Calu3 (cell line): ENCODE measurements around the gene RAI1. TPM values are rescaled to one million over a fixed set of nuclear protein-coding genes. Genes with fewer than 3 reads are reported as not detected.
A peak's percentile ranks its signal among the peaks of the same experiment; 100 is the strongest.

Experiments
- BruUV-seq: library from RNA; stranded (reverse); fragments of 400-500 nt; replicated peaks from 2 replicates; lab custom pipeline; 2021; lab: Mats Ljungman, UMichigan
- CTCF ChIA-PET: fragments of 300-600 bp; sonication (Branson Sonifier 250); formaldehyde crosslinking; loops from one replicate; lab custom pipeline; 2022; ENCODE audit warnings: antibody characterized with exemption; lab: Charles Lee
- DNase-seq: peaks from one replicate; pipeline ENCODE4 v3.0.0; 2022
- H3K27ac Mint-ChIP-seq: one replicate; pipeline ENCODE4 v1.8.0; 2022; ENCODE audit warnings: mixed read lengths; ENCODE audit not compliant: unreplicated experiment
- H3K27me3 Mint-ChIP-seq: one replicate; pipeline ENCODE4 v1.8.0; 2022; ENCODE audit warnings: mixed read lengths; ENCODE audit not compliant: unreplicated experiment
- H3K36me3 Mint-ChIP-seq: one replicate; pipeline ENCODE4 v1.8.0; 2022; ENCODE audit warnings: mild to moderate bottlenecking, moderate library complexity, mixed read lengths; ENCODE audit not compliant: insufficient read depth, unreplicated experiment
- H3K4me1 Mint-ChIP-seq: one replicate; pipeline ENCODE4 v1.8.0; 2022; ENCODE audit warnings: mild to moderate bottlenecking, low read depth, mixed read lengths; ENCODE audit not compliant: unreplicated experiment
- H3K4me3 Mint-ChIP-seq: one replicate; pipeline ENCODE4 v1.8.0; 2022; ENCODE audit warnings: mild to moderate bottlenecking, low read depth, moderate library complexity, mixed read lengths; ENCODE audit not compliant: unreplicated experiment
- H3K9me3 Mint-ChIP-seq: one replicate; pipeline ENCODE4 v1.8.0; 2022; ENCODE audit warnings: low read depth, mixed read lengths; ENCODE audit not compliant: unreplicated experiment
- CTCF ChIP-seq: fragments of 200-600 bp; IDR thresholded peaks from one replicate; pipeline ENCODE4 v1.8.0; 2022; ENCODE audit warnings: antibody characterized with exemption; ENCODE audit not compliant: unreplicated experiment
- intact Hi-C: fragments of 100-400 bp; cut with micrococcal nuclease; formaldehyde crosslinking; loops from one replicate; pipeline ENCODE4 v1.10.0; 2022; ENCODE audit not compliant: unreplicated experiment
- total RNA-seq: library from RNA; stranded (reverse); gene quantifications from 2 replicates; pipeline ENCODE4 v1.2.3, GENCODE V29; 2022

RAI1 gene
- total RNA-seq, 1 experiment from 2014 or later, result 38.0 TPM

GRCh38 chr17:17669580-17670235 lies 11.6 kb upstream of the RAI1 start:
- no TSS peak for BruUV-seq
- intact Hi-C loops, result no loop called here
- Mint-ChIP-seq H3K27me3 (no peaks in the 10 kb centered on the region), H3K36me3 (no peaks in the 10 kb centered on the region), H3K9me3 (no peaks in the 10 kb centered on the region), H3K4me1 (peaks cover 23% of the 10 kb centered on the region), H3K4me3 (no peak overlapping the region), H3K27ac (no peak overlapping the region)
- no peak for TF ChIP-seq CTCF
- no peak for DNase-seq
- CTCF ChIA-PET, result interaction anchor here (0.6 kb wide), 1 partner anchor 14 kb away, joined by 5 read pairs; no protein-coding TSS in a partner anchor

- Mint-ChIP-seq H3K4me3 (no peak overlapping the region), H3K4me1 (peaks cover 26% of the 10 kb centered on the region), H3K9me3 (no peaks in the 10 kb centered on the region), H3K36me3 (peaks cover 2% of the 10 kb centered on the region), H3K27ac (peak overlapping the region; percentile 14), H3K27me3 (no peaks in the 10 kb centered on the region)
- no TSS peak for BruUV-seq
- intact Hi-C loops, result no loop called here
- TF ChIP-seq CTCF, result no peak
- CTCF ChIA-PET, result no interaction called here
- DNase-seq, result no peak
These were observed 10.5 kb upstream of the RAI1 start for GRCh38 chr17:17670701-17671305.

DNA sequence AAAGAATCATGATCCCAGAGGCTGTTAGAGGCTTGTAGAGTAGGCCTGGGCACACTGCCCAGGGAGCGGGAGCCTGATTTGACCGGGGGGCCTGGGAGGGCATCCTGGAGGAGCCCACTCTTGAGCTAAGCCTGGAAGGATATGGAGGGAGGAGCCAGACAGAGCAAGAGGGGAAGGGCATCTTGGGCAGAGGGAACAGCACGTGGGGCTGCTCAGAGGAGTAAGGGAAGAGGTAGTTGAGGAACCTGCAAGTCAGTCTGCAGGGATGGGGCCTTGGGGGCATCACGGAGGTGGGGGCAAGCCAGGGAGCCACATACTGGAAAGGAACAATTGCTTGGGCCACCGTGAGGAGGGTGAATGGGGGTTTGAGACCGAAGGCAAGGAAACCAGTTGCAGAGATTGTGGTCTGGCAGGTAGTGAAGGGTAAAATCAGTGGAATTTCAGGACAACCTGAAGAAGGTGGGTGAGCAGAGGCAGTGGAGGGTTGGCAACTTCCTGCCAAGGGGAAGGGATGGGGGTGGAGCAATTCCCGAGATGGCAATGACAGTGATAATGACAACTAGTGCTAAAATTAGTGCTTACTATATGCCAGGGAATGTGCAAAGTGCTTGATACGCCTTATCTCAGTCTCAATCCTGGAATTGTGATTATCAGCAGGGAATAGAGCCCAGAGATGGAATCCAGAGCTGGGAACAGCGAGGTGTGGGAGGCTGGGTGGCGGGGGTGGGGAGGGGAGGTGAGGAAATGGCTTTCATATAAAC lies 9.7 kb upstream of the RAI1 start:
- no TSS peak for BruUV-seq

More for the DNA sequence above, 9.7 kb upstream of the RAI1 start:
- Mint-ChIP-seq H3K27ac (peak overlapping the region; percentile 14), H3K4me3 (no peak overlapping the region), H3K27me3 (no peaks in the 10 kb centered on the region), H3K4me1 (peaks cover 33% of the 10 kb centered on the region), H3K36me3 (peaks cover 7% of the 10 kb centered on the region), H3K9me3 (no peaks in the 10 kb centered on the region)
- intact Hi-C loops, result no loop called here
- DNase-seq, result no peak
- TF ChIP-seq CTCF, result no peak
- CTCF ChIA-PET, result interaction anchor here (0.6 kb wide), 1 partner anchor 65 kb away, joined by 3 read pairs; no protein-coding TSS in a partner anchor
